ENCODE results near the gene NHLRC4.

The NHLRC4 gene

DNA sequence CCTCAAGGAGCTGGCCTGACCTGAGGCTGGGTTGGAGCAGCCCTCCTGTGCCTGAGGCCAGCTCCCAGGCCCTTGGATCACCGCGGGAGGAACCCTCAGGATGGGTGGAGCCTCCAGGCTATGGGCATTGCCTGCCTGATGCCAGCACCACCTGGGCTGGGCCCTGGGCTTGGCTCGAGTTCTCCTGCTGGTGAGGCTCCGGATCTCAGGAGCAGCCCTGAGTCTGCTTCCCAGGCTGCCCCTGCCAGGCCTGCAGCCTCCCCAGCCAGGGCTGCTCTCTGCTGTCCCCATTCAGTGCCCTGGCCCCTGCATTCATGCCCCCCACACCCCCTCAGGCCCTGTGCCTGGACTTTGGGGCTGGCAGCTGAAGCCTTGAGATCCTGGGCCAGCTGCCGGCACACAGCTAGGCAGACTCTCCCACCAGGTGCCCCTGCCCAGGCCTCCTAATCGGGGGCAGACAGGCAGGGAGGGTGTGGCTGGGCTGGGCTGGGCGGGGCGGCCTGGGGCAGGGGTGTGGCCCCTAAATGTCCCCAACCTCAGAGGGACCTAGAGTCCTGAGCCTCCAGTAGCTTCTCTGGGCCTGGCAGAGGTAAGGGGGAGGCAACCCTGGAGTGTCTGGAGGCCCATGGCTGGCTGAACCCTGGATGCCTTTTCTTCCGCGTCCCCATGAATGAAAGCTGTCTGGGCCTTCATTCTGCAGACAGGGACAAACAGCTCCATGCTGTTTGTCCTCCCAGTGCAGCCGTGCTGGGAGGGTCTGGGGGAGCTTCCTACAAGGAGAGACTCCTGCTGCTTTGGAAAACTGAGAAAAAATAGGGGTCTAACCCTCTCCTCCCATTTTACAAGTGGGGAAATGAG lies 1.8 kb downstream of the NHLRC4 start:
- no peak for DNase-seq

GRCh38 chr16:569445-570254 lies 2.8 kb downstream of the NHLRC4 start, which contains the start of gene PIGQ:
Gene PIGQ, plus strand, starts transcription at chr16:569968. Its CDS starts 4,107 bp downstream, at chr16:574075.
- peak in 1 of 2 experiments; percentile 17 for DNase-seq

- DNase-seq = no peak
Observed at GRCh38 chr16:572865-573650, 6.3 kb downstream of the NHLRC4 start.

- no peak for DNase-seq
Observed at GRCh38 chr16:574021-574760, 7.4 kb downstream of the NHLRC4 start.

DNA sequence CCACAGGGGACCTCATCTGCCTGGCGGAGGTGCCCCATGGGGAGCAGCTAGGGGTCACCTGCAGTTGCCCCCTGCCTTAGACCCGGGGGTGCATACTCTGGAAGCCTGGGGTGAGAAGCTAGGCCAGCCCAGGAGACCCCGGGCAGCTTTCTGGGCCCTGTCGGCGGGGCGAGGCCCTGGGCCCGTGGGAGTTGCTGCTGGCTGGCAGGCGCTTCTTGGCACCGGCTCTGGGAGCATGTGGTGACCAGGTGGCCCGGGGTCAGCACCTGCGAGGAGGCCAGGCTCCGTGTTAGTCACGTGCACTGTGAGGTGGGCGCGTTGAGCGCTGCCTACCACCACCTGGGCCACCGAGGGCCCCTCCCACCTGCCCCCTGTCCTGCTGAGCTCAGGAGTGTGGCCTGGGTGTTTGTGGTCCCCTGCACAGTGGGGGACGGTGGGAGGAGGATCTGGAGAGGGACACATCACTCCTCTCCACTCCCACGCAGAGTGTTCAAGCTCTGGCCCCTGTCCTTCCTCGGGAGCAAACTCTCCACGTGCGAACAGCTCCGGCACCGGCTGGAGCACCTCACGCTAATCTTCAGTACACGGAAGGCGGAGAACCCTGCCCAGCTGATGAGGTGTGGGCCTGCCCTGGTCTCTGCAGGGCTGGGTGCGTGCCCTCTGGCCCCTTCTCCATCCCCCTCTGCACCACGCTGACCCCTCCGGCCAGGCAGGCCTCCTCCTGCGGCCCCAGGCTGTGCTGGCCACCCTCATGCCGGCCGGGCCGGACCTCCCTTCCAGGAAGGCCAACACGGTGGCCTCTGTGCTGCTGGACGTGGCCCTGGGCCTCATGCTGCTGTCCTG lies 8.8 kb downstream of the NHLRC4 start:
- no peak for DNase-seq

DNA sequence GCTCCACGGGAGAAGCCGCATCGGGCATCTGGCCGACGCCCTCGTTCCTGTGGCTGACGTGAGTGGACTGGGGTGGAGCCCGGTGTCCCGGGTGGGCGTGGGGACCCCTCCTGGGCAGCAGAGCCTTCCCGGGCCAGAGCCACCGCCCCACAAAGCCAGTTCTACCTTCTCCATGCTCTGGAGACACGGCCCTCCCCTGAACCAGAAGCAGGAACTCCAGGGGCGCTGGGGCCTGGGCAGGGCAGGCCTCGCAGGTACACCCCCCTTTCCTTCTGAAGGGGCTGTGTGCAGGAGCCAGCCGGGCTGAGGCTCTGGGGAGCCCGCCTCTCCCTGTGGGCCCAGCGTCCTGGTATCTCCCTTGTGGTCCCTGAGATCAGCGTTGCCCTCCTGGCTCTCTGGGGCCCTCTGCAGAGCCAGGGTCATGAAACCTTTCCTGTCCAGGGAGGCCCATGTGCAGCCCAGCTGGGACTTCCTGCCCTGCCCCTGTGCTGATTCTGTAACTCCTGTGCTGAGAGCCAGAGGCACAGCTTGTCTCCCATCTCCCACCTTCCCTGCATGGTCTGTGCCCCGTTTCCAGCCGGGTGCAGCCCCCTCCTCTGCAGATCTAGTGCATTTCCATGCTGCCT lies 9.5 kb downstream of the NHLRC4 start:
- no peak for DNase-seq

GRCh38 chr16:576823-577201 lies 10.0 kb downstream of the NHLRC4 start:
- DNase-seq = no peak

DNA sequence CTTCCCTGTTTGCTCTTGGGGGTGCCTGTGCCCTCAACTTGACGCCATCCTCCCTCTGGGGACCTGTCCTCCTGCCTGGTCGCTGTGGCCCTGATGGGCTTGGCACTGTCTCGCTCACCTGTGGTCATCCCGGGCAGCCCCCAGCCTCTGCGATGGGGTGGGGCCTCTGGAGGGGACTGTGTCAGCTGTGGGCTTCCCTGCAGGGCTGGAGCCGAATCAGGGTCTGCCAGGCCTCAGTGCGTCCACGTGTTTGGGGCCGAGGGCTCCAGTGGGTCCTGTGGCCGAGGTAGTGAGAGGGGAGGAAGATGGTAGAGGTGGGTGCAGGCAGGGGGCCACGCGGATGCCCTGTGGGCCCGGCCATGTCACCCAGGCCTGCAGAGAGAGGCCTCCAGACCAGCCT lies 11.0 kb downstream of the NHLRC4 start:
- DNase-seq = no peak

DNA sequence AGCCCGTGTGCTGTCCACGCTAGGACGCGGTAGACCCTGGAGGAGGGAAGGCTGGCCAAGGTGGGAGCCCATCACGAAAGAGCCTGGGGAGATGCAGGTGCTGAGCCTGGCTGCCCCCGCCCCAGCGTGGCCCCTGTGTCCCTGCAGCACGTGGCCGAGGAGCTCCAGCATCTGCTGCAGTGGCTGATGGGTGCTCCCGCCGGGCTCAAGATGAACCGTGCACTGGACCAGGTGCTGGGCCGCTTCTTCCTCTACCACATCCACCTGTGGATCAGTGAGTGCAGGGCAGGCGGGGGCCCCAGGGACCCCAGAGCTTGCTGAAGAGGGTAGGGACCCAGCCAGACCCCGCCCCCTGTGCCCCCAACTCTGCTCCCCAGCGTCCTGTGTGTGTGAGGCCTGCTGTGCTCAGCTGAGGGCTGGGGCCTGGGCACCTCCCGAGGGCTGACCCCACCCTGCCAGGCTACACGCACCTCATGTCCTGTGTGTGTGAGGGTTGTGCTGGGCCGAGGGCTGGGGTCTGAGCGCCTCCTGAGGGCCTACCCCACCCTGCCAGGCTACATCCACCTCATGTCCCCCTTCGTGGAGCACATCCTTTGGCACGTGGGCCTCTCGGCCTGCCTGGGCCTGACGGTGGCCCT lies 11.5 kb downstream of the NHLRC4 start:
- DNase-seq = no peak

- DNase-seq = peak; percentile 43 to 45
Observed at GRCh38 chr16:578870-579405, 12.1 kb downstream of the NHLRC4 start.

- no peak for DNase-seq
Observed at GRCh38 chr16:580141-580945, 13.5 kb downstream of the NHLRC4 start.

DNA sequence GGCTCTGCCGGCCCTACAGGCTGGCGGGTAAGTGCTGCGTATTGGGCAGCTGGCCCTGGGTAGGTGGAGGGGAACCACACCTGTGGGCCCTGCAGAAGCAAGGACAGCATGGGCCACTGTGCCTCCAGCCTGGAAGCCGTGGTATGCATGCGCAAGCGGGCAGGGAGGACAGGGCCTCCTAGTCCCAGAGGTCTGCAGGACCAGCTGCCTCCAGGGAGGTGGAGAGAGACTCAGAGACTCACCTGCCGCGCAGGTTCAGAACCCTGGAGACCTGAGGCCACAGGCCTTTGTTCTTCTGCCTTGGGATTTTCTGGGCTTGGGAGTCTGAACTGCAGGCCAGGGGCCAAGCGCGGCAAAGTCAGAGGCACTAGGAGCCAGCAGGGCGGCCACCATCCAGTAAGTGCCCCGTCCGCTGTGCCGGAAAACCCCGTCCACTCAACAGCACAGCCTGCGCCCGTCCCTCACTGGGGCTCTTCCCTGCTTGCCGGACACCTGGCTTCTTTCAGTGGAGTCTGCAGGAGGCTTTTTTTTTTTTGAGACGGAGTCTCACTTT lies 14.2 kb downstream of the NHLRC4 start:
- DNase-seq = no peak

DNA sequence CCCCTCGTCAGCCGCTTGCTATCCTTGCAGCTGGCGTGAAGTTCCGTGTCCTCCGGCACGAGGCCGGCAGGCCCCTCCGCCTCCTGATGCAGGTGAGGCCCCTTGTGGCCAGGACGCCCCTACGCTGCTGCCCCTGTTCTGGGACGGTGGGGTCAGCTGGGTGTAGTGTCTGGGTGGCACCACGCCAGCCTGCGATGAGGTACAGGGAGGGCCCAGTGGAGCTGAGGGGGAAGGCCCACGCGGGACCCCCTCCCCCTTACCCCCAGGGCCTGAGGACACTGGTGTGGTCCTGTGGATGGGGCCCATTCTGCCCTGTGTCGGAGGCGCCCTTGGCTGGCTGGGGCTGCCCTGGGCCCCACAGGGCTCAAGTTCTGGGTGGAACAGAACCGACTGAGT lies 15.4 kb downstream of the NHLRC4 start:
- DNase-seq = no peak

DNA sequence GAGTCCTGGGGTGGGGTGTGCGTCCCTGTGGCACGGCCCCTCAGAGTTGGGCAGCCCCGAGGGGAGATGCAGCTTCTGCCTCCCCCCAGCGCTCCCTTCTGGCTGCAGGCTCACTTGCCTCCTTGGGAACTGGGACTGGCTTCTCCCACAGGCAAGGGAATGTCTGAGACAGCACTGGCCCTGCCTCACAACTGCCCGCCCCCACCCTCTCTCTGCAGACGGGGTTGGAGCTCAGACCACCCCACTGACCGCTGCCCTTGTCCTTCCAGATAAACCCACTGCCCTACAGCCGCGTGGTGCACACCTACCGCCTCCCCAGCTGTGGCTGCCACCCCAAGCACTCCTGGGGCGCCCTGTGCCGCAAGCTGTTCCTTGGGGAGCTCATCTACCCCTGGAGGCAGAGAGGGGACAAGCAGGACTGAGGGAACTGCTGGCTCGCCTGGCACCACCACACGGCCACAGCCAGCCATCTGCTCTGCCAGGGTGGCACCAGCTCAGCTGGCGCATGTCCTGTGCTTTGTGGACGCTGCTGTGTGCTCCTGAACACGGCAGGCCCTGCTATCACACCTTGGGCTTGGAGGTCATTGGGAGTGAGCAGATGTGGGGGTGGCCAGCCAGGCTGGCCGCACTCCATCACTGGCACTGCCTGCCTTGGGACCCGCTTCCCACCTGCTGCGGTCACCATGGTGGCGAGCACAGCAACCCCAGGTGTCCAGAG lies 16.0 kb downstream of the NHLRC4 start:
- no peak for DNase-seq

- DNase-seq = no peak
Observed at GRCh38 chr16:583470-583814, 16.6 kb downstream of the NHLRC4 start.

GRCh38 chr16:583815-584591 lies 17.2 kb downstream of the NHLRC4 start:
- no peak for DNase-seq

DNA sequence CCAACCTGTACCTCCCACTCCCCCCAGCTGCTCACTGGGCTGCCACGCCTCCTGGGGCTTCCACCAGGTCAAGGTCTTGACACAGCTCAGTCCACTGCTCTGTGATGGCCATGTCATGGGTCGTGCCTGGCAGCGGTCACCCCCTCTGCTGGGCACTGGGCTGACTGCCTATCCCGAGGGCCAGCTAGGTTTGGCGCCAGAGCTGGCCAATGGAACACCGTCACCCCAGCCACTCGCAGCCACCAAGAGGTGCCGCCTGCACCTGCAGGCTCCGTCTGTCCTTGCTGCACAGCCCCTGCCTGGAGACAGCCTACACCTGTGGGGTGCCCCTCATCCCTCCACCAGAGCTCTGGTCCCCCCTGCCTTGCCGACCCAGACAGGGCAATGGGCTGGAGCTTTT lies 18.5 kb downstream of the NHLRC4 start:
- no peak for DNase-seq
